HG02981 (cell line): Measurements from ENCODE around the gene TMEM86A.
A peak's percentile ranks its signal among the peaks of the same experiment; 100 is the strongest.

Experiments used
- ATAC-seq: cut with Tn5 transposase; IDR thresholded peaks from one replicate; pipeline ENCODE4 v1.9.1; 2021; ENCODE audit warnings: mild to moderate bottlenecking, moderate library complexity; ENCODE audit not compliant: unreplicated experiment

The TMEM86A gene

DNA sequence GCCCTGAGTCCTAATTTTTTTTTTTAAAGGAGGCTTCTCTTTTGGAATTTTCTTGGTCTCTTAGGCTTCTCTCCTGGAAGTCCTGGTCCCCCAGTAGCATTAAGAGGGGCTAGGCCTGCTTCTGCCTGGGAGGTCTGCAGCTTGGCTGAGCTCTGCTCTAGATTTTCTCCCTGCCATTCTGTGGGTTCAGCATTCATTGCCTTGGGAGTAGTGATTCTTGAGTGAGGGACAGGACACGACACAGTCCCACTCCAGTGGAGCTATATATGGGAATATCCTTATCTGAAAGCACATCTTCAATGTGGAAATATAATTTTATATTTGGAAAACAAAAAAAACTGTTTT lies 23.7 kb downstream of the TMEM86A start:
- no peak for ATAC-seq

GRCh38 chr11:18723991-18724390 lies 25.4 kb downstream of the TMEM86A start:
- no peak for ATAC-seq

GRCh38 chr11:18726040-18726439 lies 27.5 kb downstream of the TMEM86A start, which contains the start of gene IGSF22:
Gene IGSF22, minus strand, starts transcription at chr11:18726188. Its CDS starts 1,952 bp downstream, at chr11:18724236.
- ATAC-seq, result no peak

DNA sequence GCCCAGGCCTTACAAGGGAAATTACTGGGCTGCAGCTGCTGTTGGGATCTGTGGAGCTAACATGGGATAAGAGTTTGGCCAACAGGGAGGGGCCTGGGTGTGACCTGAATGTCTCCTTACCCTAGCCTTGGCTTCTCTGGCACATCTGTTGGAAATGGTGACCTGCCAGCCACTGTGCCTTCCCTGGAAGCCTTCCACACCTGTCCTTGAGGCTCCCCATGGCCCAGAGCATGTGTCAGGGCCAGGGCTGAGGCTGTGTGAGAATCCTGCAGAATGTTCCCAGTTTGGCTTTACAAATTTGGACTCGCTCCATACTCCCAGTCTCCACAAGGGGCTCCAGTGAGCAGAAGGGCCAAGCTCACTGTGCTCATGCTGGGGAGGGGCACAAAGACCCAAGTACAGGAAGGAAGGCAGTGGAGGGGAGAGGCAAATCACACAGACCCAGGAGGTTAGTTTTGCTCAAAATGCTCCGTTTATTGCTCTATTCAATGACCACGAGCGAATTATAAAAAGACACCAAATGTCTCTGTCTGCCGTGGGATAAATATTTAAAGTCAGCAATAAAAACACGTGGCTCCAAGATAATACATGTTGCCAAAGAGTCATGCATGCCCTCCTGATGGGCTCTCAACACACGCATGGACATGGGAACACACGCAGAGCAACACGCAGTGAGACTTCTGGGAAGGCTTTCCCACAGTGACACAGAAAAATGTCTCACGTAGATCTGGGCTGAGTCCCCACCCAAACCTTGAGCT lies 29.1 kb downstream of the TMEM86A start:
- ATAC-seq, result peak; percentile 55

DNA sequence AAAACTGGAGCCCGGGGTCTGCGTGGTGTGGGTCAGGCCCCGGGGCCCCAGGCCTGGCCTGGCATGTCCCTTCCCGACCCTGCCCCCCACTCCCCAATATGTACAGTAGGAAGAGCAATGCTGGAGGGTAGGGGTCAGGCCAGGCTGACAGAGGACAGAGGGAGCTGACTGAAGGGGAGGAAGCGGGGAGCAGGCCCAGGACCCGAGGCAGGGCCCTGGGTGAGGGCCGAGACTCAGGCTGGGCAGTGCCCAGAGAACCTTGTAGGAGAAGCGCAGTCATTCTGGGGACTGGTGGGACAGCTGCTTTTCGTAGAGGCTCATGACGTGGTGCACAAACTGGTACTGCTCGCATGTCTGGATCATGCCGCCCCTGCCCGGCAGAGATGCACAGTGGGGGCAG lies 30.1 kb downstream of the TMEM86A start:
- ATAC-seq, result no peak

GRCh38 chr11:18729426-18729825 lies 30.8 kb downstream of the TMEM86A start:
- ATAC-seq, result no peak

- no peak for ATAC-seq
Observed at GRCh38 chr11:18730020-18730419, 31.4 kb downstream of the TMEM86A start.

GRCh38 chr11:18731441-18731840 lies 32.9 kb downstream of the TMEM86A start:
- no peak for ATAC-seq

- ATAC-seq, result peak; percentile 51
Observed at GRCh38 chr11:18731949-18732821, 33.6 kb downstream of the TMEM86A start.

- ATAC-seq, result no peak
Observed at GRCh38 chr11:18733202-18733601, 34.6 kb downstream of the TMEM86A start.

GRCh38 chr11:18736590-18737148 lies 38.1 kb downstream of the TMEM86A start:
- no peak for ATAC-seq

GRCh38 chr11:18737642-18738041 lies 39.1 kb downstream of the TMEM86A start:
- no peak for ATAC-seq

GRCh38 chr11:18739685-18740084 lies 41.1 kb downstream of the TMEM86A start:
- no peak for ATAC-seq

- ATAC-seq, result no peak
Observed at GRCh38 chr11:18741783-18742182, 43.2 kb downstream of the TMEM86A start.

DNA sequence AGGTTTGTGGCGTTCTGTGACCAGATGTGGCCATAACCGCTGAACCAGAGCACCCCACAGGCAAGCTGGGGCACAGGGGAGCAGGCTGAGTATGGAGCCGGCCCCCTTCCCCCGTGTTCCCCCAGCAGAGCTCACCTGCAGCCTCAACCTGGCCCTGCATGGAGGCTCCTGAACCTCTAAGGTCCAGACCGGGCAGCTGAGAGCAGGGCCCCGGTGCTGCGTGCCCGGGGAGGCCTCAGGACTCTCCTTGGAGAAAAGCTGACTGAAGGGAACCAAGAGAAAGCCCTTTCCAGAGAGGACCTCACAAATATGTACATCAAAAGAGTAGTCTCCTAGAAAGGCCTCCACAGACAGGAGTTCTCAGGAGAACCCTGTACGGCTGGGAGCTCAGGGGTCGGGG lies 44.8 kb downstream of the TMEM86A start:
- no peak for ATAC-seq

DNA sequence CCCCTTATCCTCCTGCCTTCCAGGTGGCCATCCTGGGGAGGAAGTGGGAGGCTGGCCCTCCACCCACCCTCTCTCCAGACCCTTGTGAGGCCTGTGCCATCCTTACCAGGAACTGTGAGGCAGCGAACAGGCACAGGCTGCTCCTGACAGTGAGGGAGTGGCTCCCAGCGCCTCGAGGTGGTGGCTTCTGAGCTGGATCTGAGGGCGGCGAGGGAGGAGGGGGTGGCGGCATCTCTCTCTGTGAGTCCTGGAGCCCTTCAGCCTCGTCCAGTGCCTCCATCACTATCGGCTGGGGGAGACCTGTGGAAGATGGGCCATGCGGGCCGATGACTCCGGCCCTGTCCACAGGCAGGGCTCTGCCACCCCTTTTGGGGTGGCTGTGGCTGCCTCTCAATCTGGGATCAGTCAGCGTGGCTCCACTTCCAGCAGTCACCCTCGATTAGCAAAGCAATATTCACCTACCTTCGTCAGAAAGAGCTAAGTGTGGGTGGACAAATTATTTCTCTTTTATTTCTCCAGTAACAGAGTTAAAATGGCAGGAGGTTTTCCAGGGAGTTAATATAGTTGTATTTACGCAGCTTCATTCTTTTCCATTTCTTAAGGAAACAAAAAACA lies 45.4 kb downstream of the TMEM86A start:
- ATAC-seq, result no peak

- no peak for ATAC-seq
Observed at GRCh38 chr11:18745251-18745650, 46.7 kb downstream of the TMEM86A start.

- ATAC-seq, result no peak
Observed at GRCh38 chr11:18748766-18749365, 50.3 kb downstream of the TMEM86A start.

GRCh38 chr11:18749681-18750319 lies 51.2 kb downstream of the TMEM86A start:
- no peak for ATAC-seq

DNA sequence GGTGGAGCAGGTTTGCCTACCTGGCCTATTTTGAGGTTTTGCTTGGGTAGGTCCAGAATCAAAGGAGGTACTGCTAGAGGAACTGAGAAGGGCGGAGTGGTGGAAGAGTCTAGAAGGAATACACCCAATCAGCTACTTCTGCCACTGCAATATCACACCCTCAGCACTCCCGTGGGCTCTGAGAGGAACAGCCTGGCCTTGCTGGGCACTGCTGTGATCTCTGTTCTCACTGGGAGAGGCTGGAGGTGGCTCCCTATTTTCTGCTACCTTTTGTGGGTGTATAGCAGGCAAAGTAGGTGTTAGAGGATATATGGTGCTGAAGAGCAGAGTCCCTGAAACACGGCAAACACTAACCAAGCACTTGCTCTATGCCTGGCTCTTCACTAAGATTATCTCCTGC lies 52.4 kb downstream of the TMEM86A start:
- no peak for ATAC-seq
